Spleen (tissue), 11 donors: ENCODE results near the gene PPM1L. TPM values are rescaled to one million over a fixed set of nuclear protein-coding genes. Genes with fewer than 3 reads are reported as not detected.
"Not testable (repeated sequence)": the region's sequence is repeated elsewhere in the genome, so short reads cannot be mapped to it uniquely, and the experiment has no call there.

ENCODE experiments used
- DNase-seq: peaks from one replicate; pipeline ENCODE4 v3.0.0-alpha.2; 2020
- H3K27ac ChIP-seq, 8 donors: fragments of 200-600 bp; sonication (generic) in 7 of 8; 1 replicate in 4 of 8; 2 replicates in 4 of 8; pipeline versions ENCODE4 v1.5.0 to v1.8.0; 2016 to 2021; ENCODE audit warnings: inconsistent platforms in 4 of 8, mild to moderate bottlenecking in 4 of 8, moderate library complexity in 1 of 8
- H3K27me3 ChIP-seq, 7 donors: fragments of 200-600 bp; sonication (generic) in 6 of 7; replicated peaks in 1 of 7; 1 replicate in 4 of 7; 2 replicates in 3 of 7; pipeline versions ENCODE4 v1.5.0 to v1.8.0; 2016 to 2021; ENCODE audit warnings: inconsistent platforms in 3 of 7, mild to moderate bottlenecking in 1 of 7
- H3K36me3 ChIP-seq, 6 donors: fragments of 200-600 bp; sonication (generic) in 5 of 6; 1 replicate in 4 of 6; 2 replicates in 2 of 6; pipeline versions ENCODE4 v1.5.0 to v1.8.0; 2016 to 2021; ENCODE audit warnings: inconsistent platforms in 2 of 6
- H3K4me1 ChIP-seq, 6 donors: fragments of 200-600 bp; sonication (generic) in 5 of 6; 1 replicate in 3 of 6; 2 replicates in 3 of 6; pipeline versions ENCODE4 v1.5.0 to v1.8.0; 2016 to 2021; ENCODE audit warnings: inconsistent platforms in 3 of 6
- H3K4me3 ChIP-seq, 8 donors: fragments of 200-600 bp; sonication (generic) in 7 of 8; 1 replicate in 4 of 8; 2 replicates in 4 of 8; pipeline versions ENCODE4 v1.5.0 to v1.8.0; 2016 to 2021; ENCODE audit warnings: inconsistent platforms in 4 of 8, mild to moderate bottlenecking in 4 of 8, moderate library complexity in 2 of 8
- H3K9me3 ChIP-seq, 8 donors: fragments of 200-600 bp; sonication (generic) in 7 of 8; 1 replicate in 4 of 8; 2 replicates in 4 of 8; pipeline versions ENCODE4 v1.5.0 to v1.8.0; 2016 to 2021; ENCODE audit warnings: inconsistent platforms in 4 of 8
- POLR2A ChIP-seq, 3 donors: fragments of 450-650 bp; IDR thresholded peaks; one replicate each; pipeline ENCODE4 v1.5.1; 2017; ENCODE audit warnings: antibody characterized with exemption in 3 of 3, mild to moderate bottlenecking in 1 of 3
- POLR2AphosphoS5 ChIP-seq, 3 donors: sonication (generic); formaldehyde crosslinking; IDR thresholded peaks; one replicate each; pipeline ENCODE4 v1.5.1; 2017; ENCODE audit warnings: antibody characterized with exemption in 3 of 3
- WGBS, 5 donors: extraction: QIAGEN DNeasy Blood & Tissue Kit in 3 of 5; methylation state at CpG; one replicate each; pipeline versions ENCODE4 v1.1.5 to v1.1.7; 2013 to 2018; 5-methylcytosine and 5-hydroxymethylcytosine counted together
- intact Hi-C: fragments of 100-400 bp; cut with DNase I; formaldehyde crosslinking; loops from one replicate; pipeline ENCODE4 v1.15.0; 2023; ENCODE audit warnings: low total_unique reads
- polyA plus RNA-seq, 3 donors: library from polyadenylated mRNA; stranded (reverse); fragments of 200-250 nt; gene quantifications; one replicate each; pipeline ENCODE4 v1.2.1, GENCODE V29; 2013
- total RNA-seq, 7 donors: library from RNA; depleted of rRNA in 3 of 7; stranded (reverse); fragments of >200 nt in 3 of 7; fragmentation: NEBNext Ultra II Directional in 4 of 7; extraction: Animal tissue kit (Norgen Biotek cat#: 25700) in 4 of 7; gene quantifications; one replicate each; pipeline versions ENCODE4 v1.1.0 to v1.2.1, GENCODE V29; 2016 to 2021
- TF ChIP-seq, protein P1 (sequence below), 11 experiments: fragments of 200-600 bp in 7 of 11; fragments of 450-650 bp in 4 of 11; sonication (generic) in 4 of 11; IDR thresholded peaks in 8 of 11; conservative IDR thresholded peaks in 3 of 11; 1 replicate in 7 of 11; 2 replicates in 4 of 11; pipeline versions ENCODE4 v1.4.0 to v1.8.0; 2016 to 2021; ENCODE audit warnings: antibody characterized with exemption in 11 of 11, inconsistent platforms in 4 of 11, mild to moderate bottlenecking in 1 of 11
- donor health status: healthy with polysubstance abuse.
- donor health status: DM: no; HTN: no; CAD: no; lungs with moderate emphysema.
- donor health status: DM: no; HTN: no; CAD: no.
- donor health status: Bipolar disorder and iron deficiency.
- donor health status: healthy.
- donor health status: DM: no; HTN: no; CAD: no.
- donor health status: DM: yes; HTN: yes; CAD: no.

The PPM1L gene
- total and polyA plus RNA-seq, 10 donors = 0.63 to 16.7 (median 12.2) TPM

DNA sequence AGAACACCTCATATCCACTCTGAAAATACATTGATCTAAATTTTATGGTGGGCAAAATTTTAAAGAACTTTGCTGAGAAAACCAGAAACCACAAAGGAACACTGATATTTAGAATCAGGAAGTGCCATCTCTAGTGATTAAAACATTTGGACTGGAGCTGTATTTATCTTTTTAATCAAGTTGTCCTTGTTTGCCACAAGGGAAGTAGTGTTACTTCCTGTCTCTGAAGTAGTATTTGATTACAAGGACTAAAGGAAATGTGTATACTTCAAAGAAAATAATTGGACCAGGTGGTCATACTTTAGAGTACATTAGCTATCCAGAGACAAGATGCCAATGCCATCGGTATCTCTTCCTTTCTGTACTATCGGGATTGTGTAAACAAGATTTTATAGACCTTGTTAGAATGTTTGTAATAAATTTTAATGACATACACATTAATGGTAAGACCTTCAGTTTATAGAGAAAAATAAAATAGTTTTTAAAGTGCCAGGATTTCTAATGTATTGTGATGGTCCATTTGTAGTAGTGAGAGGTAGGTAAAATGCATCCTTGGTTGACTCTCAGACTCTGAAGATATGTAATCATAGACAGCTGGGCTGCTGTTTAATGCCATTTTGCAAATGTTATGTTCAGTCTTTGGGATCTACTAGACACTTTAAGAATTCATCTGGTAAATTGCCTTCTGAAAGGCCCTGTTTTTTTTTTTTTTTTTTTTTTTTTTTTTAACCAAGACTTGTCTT is 217.2 kb downstream of the PPM1L start:
- Histone ChIP-seq H3K27me3 (no peaks in the 10 kb centered on the region), H3K27ac (peak overlapping the region in 4 of 8 donors; percentile 4 to 50 (median 30)), H3K9me3 (no peaks in the 10 kb centered on the region), H3K4me1 (peaks cover 0 to 31% (median 7%) of the 10 kb centered on the region in 6 donors), H3K36me3 (no peaks in the 10 kb centered on the region), H3K4me3 (no peak overlapping the region)
- intact Hi-C loops = no loop called here
- no peak for DNase-seq
- no peak for TF ChIP-seq POLR2A (IDR thresholded peaks at IDR 0.05)
- TF ChIP-seq POLR2AphosphoS5 (IDR thresholded peaks at IDR 0.05) = no peak
- TF ChIP-seq, protein P1, sequence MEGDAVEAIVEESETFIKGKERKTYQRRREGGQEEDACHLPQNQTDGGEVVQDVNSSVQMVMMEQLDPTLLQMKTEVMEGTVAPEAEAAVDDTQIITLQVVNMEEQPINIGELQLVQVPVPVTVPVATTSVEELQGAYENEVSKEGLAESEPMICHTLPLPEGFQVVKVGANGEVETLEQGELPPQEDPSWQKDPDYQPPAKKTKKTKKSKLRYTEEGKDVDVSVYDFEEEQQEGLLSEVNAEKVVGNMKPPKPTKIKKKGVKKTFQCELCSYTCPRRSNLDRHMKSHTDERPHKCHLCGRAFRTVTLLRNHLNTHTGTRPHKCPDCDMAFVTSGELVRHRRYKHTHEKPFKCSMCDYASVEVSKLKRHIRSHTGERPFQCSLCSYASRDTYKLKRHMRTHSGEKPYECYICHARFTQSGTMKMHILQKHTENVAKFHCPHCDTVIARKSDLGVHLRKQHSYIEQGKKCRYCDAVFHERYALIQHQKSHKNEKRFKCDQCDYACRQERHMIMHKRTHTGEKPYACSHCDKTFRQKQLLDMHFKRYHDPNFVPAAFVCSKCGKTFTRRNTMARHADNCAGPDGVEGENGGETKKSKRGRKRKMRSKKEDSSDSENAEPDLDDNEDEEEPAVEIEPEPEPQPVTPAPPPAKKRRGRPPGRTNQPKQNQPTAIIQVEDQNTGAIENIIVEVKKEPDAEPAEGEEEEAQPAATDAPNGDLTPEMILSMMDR (IDR thresholded peaks at IDR 0.05 in 8 of 11, conservative IDR thresholded peaks at IDR 0.05 in 3 of 11) = no peak
- WGBS, 5 donors = 19 to 38% (median 25%) methylated on average over 2 of the region's 2 CpGs

DNA sequence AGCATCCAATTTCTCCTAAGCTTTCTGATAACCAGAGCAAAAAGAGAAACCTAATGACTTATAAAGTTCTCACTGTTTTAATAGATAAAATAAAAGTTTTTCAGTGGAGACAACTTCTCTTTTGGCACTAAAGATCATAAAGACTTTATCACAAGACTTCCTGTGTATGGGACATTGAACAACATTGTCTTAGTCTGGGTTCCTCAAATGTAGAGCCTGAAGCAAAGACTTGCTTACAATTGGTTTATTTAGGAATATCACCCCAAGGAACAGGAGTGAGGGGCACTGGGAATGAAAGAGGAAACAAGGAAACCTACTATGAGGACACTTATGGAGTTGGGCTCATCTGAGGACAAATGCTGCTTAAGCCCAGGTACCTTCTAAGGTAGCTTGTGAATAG is 221.7 kb downstream of the PPM1L start:
- intact Hi-C loops = no loop called here
- H3K36me3 ChIP-seq = no peaks in the 10 kb centered on the region
- H3K27me3 ChIP-seq = no peaks in the 10 kb centered on the region
- H3K4me3 ChIP-seq = no peak overlapping the region
- DNase-seq = no peak
- H3K9me3 ChIP-seq = peaks cover 0 to 2% (median 0%) of the 10 kb centered on the region in 8 donors
- no peak overlapping the region for H3K27ac ChIP-seq
- no peak for TF ChIP-seq POLR2A (IDR thresholded peaks at IDR 0.05)
- TF ChIP-seq POLR2AphosphoS5 (IDR thresholded peaks at IDR 0.05) = no peak
- H3K4me1 ChIP-seq = peaks cover 0 to 55% (median 25%) of the 10 kb centered on the region in 6 donors

DNA sequence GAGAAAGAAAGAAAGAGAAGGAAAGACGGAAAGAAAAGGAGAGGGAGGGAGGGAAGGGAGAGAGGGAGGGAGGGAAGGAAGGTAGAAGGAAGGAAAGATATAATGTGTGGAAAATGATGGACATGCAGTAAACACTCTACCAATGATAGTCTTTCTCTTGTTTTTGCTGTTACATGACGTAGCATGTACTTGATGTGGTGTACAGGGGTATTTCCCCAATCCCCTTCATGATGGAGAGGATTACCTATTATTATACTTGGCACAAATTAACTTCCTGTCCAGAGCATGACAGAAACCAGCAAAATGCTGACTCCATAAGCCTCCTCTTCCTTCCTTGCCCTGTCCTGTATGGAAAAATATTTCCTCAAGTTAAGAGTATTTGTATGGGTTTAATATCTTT is 224.7 kb downstream of the PPM1L start:
- DNase-seq = no peak
- WGBS, 5 donors = 37 to 65% (median 49%) methylated on average over 2 of the region's 2 CpGs
- no peaks in the 10 kb centered on the region for H3K36me3 ChIP-seq
- no peaks in the 10 kb centered on the region for H3K27me3 ChIP-seq
- no peak overlapping the region for H3K4me3 ChIP-seq
- TF ChIP-seq POLR2A (IDR thresholded peaks at IDR 0.05) = no peak
- peaks cover 0 to 22% (median 18%) of the 10 kb centered on the region in 8 donors for H3K9me3 ChIP-seq
- H3K4me1 ChIP-seq = peaks cover 0 to 50% (median 23%) of the 10 kb centered on the region in 6 donors
- intact Hi-C loops = no loop called here
- peak overlapping the region in 7 of 8 donors; percentile 21 to 82 (median 77) for H3K27ac ChIP-seq

DNA sequence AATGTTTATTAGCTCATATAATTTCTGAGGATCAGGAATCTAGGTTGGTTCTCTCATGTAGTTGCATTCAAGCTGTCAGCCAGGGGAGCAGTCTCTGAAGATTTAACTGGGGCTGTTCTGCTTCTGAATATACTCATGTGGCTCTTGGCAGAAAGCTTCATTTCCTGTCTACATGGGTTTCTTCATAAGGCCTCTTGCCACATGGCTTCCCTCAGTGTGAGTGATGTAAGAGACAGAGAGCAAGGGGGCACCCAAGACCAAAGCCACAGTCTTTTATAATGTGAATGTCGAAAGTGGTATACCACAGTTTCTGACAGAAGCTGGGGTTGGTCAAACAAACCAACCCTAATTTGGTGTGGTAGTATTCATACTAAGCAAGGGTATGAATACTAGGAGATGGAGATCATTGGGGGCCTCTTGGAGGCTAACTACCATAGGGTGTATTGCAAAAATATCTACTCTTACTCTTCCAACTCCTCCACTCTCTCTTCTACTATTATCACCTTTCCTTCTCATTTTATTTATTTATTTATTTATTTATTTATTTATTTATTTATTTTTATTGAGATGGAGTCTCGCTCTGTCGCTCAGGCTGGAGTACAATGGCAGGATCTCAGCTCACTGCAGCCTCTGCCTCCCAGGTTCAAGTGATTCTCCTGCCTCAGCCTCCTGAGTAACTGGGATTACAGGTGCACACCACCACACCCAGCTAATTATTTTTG is 225.3 kb downstream of the PPM1L start:
- no peak for DNase-seq
- Histone ChIP-seq H3K4me1 (peaks cover 0 to 50% (median 23%) of the 10 kb centered on the region in 6 donors), H3K9me3 (peaks cover 0 to 22% (median 18%) of the 10 kb centered on the region in 8 donors), H3K27ac (peak overlapping the region in 7 of 8 donors; percentile 21 to 82 (median 77)), H3K36me3 (no peaks in the 10 kb centered on the region), H3K4me3 (no peak overlapping the region), H3K27me3 (no peaks in the 10 kb centered on the region)
- 74 to 83% (median 78%) methylated on average over 3 of the region's 3 CpGs for WGBS, 5 donors
- intact Hi-C loops = no loop called here
- peak in 1 of 3 donors; percentile 60 for TF ChIP-seq POLR2AphosphoS5 (IDR thresholded peaks at IDR 0.05)
- TF ChIP-seq POLR2A (IDR thresholded peaks at IDR 0.05) = no peak

DNA sequence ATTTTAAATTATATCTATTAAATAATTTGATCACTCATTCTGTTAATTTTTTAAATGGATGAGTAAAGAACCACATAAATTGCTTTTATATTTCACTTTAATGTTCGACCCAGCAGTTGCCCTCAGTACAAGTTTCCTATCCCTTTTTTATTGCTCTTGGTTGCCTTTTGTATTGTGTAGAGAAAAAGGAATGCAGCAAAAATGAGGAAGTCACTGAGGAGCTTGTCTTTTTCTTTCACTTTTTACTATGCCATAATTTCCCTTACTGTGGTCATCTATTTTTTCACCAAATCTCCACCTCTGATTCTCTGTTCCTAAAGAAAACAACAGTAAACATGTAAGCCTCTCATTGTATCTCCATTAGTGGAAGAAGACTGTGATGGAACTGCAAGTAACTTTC is 226.5 kb downstream of the PPM1L start:
- intact Hi-C loops = no loop called here
- no peak for DNase-seq
- TF ChIP-seq, protein P1 (IDR thresholded peaks at IDR 0.05 in 8 of 11, conservative IDR thresholded peaks at IDR 0.05 in 3 of 11) = no peak
- no peak for TF ChIP-seq POLR2A (IDR thresholded peaks at IDR 0.05)
- no peak for TF ChIP-seq POLR2AphosphoS5 (IDR thresholded peaks at IDR 0.05)
- Histone ChIP-seq H3K4me1 (peaks cover 0 to 48% (median 23%) of the 10 kb centered on the region in 6 donors), H3K27ac (peak overlapping the region in 5 of 8 donors; percentile 24 to 82 (median 79)), H3K36me3 (no peaks in the 10 kb centered on the region), H3K4me3 (no peak overlapping the region), H3K27me3 (no peaks in the 10 kb centered on the region), H3K9me3 (peaks cover 0 to 22% (median 18%) of the 10 kb centered on the region in 8 donors)
- 18 to 38% (median 26%) methylated on average over 1 of the region's 1 CpG for WGBS, 5 donors

DNA sequence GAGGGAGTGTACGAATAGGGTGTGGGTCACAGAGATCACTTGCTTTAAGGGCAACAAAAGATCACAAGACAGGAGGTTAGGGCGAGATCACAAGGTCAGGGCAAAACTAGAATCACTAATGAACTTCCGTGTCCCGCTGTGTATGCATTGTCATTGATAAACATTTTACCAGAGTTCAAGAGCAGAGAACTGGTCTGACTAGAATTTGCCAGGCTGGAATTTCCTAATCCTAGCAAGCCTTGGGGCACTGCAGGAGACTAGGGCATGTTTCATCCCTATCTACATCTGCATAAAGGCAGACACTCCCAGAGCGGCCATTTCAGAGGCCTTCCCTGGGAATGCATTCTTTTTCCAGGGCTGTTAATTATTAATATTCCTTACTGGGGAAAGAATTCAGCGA is 227.9 kb downstream of the PPM1L start:
- H3K27me3 ChIP-seq, intact Hi-C loops, H3K27ac ChIP-seq, H3K36me3 ChIP-seq, DNase-seq, H3K4me3 ChIP-seq: not testable (repeated sequence)
- 74 to 93% (median 88%) methylated on average over 6 of the region's 6 CpGs for WGBS, 5 donors
- peaks cover 0 to 22% (median 18%) of the 10 kb centered on the region in 8 donors for H3K9me3 ChIP-seq
- peaks cover 0 to 35% (median 23%) of the 10 kb centered on the region in 6 donors for H3K4me1 ChIP-seq
